Psoas muscle (tissue), 8 donors: ENCODE results near the gene MRPL43. TPM values are rescaled to one million over a fixed set of nuclear protein-coding genes. Genes with fewer than 3 reads are reported as not detected.

ENCODE experiments used
- ATAC-seq, 4 donors: fragments of 200-7000 bp; cut with Tn5 transposase; one replicate each; pipeline ENCODE4 v1.9.1; 2020; ENCODE audit warnings: moderate library complexity in 3 of 4, mild to moderate bottlenecking in 2 of 4
- DNase-seq, 2 donors: peaks; one replicate each; pipeline ENCODE4 v3.0.0-alpha.2; 2020
- H3K27ac ChIP-seq: fragments of 200-600 bp; one replicate; pipeline ENCODE4 v1.8.0; 2022
- H3K27me3 ChIP-seq, 3 donors: fragments of 200-600 bp in 1 of 3; one replicate each; pipeline versions ENCODE4 v1.6.1 to v1.8.0; 2013 to 2022; ENCODE audit warnings: low read length in 2 of 3, mild to moderate bottlenecking in 2 of 3, moderate library complexity in 1 of 3; ENCODE audit not compliant: insufficient read depth in 3 of 3
- H3K36me3 ChIP-seq, 2 donors: fragments of 200-600 bp in 1 of 2; one replicate each; pipeline versions ENCODE4 v1.6.1 to v1.8.0; 2013 to 2022; ENCODE audit warnings: low read depth in 1 of 2, mild to moderate bottlenecking in 1 of 2, moderate library complexity in 1 of 2; ENCODE audit not compliant: insufficient read depth in 1 of 2
- H3K4me1 ChIP-seq: fragments of 200-600 bp; one replicate; pipeline ENCODE4 v1.8.0; 2022
- H3K4me3 ChIP-seq: fragments of 200-600 bp; one replicate; pipeline ENCODE4 v1.8.0; 2022; ENCODE audit warnings: mild to moderate bottlenecking
- H3K9me3 ChIP-seq: fragments of 200-600 bp; one replicate; pipeline ENCODE4 v1.8.0; 2022
- WGBS, 3 donors: extraction: QIAGEN DNeasy Blood & Tissue Kit; methylation state at CpG; one replicate each; pipeline versions ENCODE4 v1.1.6 to v1.1.7; 2013; 5-methylcytosine and 5-hydroxymethylcytosine counted together
- intact Hi-C, 2 donors: fragments of 100-400 bp; cut with DNase I; formaldehyde crosslinking; loops; one replicate each; pipeline versions ENCODE4 v1.11.0 to v1.14.2; 2022
- polyA plus RNA-seq, 3 donors: library from polyadenylated mRNA; stranded (reverse); fragments of 200-250 nt; gene quantifications; one replicate each; pipeline ENCODE4 v1.2.3, GENCODE V29; 2013
- total RNA-seq, 4 donors: library from RNA; stranded (reverse); fragmentation: NEBNext Ultra II Directional in 2 of 4; extraction: Animal tissue kit (Norgen Biotek cat#: 25700) in 2 of 4; gene quantifications; one replicate each; pipeline versions ENCODE4 v1.2.1 to v1.2.4, GENCODE V29; 2021 to 2023
- TF ChIP-seq, protein P1 (sequence below): fragments of 200-600 bp; IDR thresholded peaks from one replicate; pipeline ENCODE4 v1.8.0; 2022; ENCODE audit warnings: antibody characterized with exemption
- donor health status: healthy with polysubstance abuse.
- donor health status: DM: no; HTN: no; CAD: no; lungs with moderate emphysema.
- donor health status: Bipolar disorder and iron deficiency.
- donor health status: healthy.
- donor health status: DM: yes; HTN: yes; CAD: no.
- donor health status: DM: no; HTN: no; CAD: no.
- donor health status: DM: no; HTN: no; CAD: no.
- donor health status: DM: yes; HTN: yes; CAD: no.

The MRPL43 gene
- total and polyA plus RNA-seq, 7 donors: 56.6 to 159 (median 90.1) TPM

DNA sequence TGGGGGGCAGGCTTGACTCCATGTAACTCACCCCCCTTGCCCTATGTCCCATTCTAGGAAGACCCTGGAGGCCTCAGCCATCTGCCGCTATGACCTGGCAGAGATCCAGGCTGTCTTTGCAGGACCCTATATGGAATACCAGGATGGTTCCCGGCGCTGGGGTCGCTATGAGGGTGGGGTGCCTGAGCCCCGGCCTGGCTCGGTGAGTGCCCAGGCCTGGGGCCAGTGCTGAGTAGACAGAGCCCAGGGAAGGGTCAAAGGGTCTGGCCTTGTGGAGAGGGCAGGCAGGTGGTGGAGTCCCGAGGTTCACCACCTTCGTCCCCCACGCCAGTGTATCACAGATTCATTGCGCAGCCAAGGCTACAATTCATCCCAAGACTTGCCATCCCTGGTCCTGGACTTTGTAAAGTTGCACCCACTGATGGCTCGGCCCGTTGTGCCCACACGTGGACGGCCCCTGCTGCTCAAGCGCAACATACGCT, 7.5 kb downstream of the MRPL43 start:
- TF ChIP-seq, protein P1, sequence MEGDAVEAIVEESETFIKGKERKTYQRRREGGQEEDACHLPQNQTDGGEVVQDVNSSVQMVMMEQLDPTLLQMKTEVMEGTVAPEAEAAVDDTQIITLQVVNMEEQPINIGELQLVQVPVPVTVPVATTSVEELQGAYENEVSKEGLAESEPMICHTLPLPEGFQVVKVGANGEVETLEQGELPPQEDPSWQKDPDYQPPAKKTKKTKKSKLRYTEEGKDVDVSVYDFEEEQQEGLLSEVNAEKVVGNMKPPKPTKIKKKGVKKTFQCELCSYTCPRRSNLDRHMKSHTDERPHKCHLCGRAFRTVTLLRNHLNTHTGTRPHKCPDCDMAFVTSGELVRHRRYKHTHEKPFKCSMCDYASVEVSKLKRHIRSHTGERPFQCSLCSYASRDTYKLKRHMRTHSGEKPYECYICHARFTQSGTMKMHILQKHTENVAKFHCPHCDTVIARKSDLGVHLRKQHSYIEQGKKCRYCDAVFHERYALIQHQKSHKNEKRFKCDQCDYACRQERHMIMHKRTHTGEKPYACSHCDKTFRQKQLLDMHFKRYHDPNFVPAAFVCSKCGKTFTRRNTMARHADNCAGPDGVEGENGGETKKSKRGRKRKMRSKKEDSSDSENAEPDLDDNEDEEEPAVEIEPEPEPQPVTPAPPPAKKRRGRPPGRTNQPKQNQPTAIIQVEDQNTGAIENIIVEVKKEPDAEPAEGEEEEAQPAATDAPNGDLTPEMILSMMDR: no peak
- no peaks in the 10 kb centered on the region for H3K27me3 ChIP-seq

DNA sequence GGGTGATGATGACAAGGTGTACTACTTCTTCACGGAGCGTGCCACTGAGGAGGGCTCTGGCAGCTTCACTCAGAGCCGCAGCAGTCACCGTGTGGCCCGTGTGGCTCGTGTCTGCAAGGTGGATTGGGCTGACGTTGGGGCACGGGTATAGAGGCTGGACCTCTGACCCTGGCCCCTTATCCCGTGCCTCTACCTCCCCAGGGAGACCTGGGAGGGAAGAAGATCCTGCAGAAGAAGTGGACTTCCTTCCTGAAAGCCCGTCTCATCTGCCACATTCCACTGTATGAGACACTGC, 8.4 kb downstream of the MRPL43 start:
- intact Hi-C loops: no loop called here
- no peak for DNase-seq
- Histone ChIP-seq H3K27ac (no peak overlapping the region), H3K9me3 (no peaks in the 10 kb centered on the region), H3K4me3 (no peak overlapping the region), H3K4me1 (no peaks in the 10 kb centered on the region), H3K27me3 (no peaks in the 10 kb centered on the region), H3K36me3 (peaks cover 0 to 56% of the 10 kb centered on the region in 2 donors)
- TF ChIP-seq, protein P1: no peak
- ATAC-seq: no peak
- WGBS, 3 donors: 76 to 81% (median 77%) methylated on average over 10 of the region's 10 CpGs

More for the DNA sequence above, 7.5 kb downstream of the MRPL43 start:
- no peaks in the 10 kb centered on the region for H3K4me1 ChIP-seq
- H3K36me3 ChIP-seq: peaks cover 0 to 64% of the 10 kb centered on the region in 2 donors
- no peak overlapping the region for H3K27ac ChIP-seq
- DNase-seq: peak in 1 of 2 donors; percentile 35
- intact Hi-C loops: no loop called here
- H3K4me3 ChIP-seq: no peak overlapping the region
- no peak for ATAC-seq
- no peaks in the 10 kb centered on the region for H3K9me3 ChIP-seq
- 86 to 89% (median 89%) methylated on average over 16 of the region's 16 CpGs for WGBS, 3 donors

DNA sequence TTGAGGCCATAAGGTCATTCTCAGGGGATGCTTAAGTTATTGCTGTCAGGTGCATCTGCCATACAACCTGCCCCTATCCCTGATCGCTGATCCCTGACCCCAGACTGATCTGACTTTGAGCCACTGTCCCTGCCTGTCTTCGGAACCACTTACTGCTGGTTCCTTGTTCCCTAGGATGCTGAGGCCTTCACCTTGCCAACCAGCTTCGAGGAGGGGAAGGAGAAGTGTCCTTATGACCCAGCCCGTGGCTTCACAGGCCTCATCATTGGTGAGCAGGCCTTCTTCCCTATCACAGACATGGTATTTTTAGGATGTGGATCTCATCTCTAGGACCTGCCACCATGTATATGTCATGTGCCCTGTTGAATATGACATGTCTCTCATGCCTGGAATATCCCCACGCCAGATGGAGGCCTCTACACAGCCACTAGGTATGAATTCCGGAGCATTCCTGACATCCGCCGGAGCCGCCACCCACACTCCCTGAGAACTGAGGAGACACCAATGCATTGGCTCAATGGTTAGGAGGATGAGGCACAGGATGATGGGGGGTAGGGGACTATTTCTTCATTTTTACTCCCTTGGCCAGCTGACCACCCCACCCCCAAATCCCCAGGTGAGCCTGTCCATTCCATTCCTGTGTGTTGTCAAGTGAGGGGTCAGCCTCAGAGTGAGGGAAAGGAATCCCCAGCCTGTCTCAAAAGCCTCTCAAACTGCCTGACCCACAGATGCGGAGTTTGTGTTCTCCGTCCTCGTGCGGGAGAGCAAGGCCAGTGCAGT, 9.0 kb downstream of the MRPL43 start:
- TF ChIP-seq, protein P1: no peak
- intact Hi-C loops: no loop called here
- DNase-seq (peak in 1 of 2 donors; percentile 2), ATAC-seq (no peak)
- WGBS, 3 donors: 87 to 92% (median 89%) methylated on average over 13 of the region's 13 CpGs
- Histone ChIP-seq H3K27me3 (no peaks in the 10 kb centered on the region), H3K9me3 (no peaks in the 10 kb centered on the region), H3K27ac (no peak overlapping the region), H3K4me3 (no peak overlapping the region), H3K36me3 (peaks cover 0 to 51% of the 10 kb centered on the region in 2 donors), H3K4me1 (no peaks in the 10 kb centered on the region)

DNA sequence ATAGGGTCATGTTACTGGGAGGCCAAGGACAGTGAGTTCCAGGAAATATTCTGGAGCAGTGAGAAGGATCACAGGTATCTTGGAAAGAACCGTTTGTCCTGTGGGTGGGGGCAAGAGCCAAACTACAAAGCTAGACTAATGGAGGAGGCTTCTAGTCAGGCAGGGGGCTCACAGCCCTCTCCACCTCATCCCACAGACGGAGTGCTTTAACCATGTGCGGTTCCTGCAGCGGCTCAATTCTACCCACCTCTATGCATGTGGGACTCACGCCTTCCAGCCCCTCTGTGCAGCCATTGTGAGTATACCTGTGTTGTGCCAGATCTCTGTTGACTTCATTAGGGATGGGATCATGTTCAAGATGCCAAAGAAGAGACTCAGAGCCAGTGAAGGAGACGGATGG, 9.9 kb downstream of the MRPL43 start:
- no peaks in the 10 kb centered on the region for H3K9me3 ChIP-seq

More for the DNA sequence above, 9.9 kb downstream of the MRPL43 start:
- intact Hi-C loops: no loop called here
- WGBS, 3 donors: 75 to 86% (median 80%) methylated on average over 6 of the region's 6 CpGs
- DNase-seq (peak in 1 of 2 donors; percentile 19), ATAC-seq (no peak)
- H3K36me3 ChIP-seq: peaks cover 0 to 42% of the 10 kb centered on the region in 2 donors
- TF ChIP-seq, protein P1: no peak
- H3K27ac ChIP-seq: no peak overlapping the region
- no peaks in the 10 kb centered on the region for H3K4me1 ChIP-seq
- no peaks in the 10 kb centered on the region for H3K27me3 ChIP-seq
- no peak overlapping the region for H3K4me3 ChIP-seq
